ENCODE data around the gene SELPLG. TPM values are rescaled to one million over a fixed set of nuclear protein-coding genes. Genes with fewer than 3 reads are reported as not detected.
"Not testable (repeated sequence)": the region's sequence is repeated elsewhere in the genome, so short reads cannot be mapped to it uniquely, and the experiment has no call there.

SELPLG gene
- total RNA-seq, 1 donor from 2014 or later: 219 TPM

DNA sequence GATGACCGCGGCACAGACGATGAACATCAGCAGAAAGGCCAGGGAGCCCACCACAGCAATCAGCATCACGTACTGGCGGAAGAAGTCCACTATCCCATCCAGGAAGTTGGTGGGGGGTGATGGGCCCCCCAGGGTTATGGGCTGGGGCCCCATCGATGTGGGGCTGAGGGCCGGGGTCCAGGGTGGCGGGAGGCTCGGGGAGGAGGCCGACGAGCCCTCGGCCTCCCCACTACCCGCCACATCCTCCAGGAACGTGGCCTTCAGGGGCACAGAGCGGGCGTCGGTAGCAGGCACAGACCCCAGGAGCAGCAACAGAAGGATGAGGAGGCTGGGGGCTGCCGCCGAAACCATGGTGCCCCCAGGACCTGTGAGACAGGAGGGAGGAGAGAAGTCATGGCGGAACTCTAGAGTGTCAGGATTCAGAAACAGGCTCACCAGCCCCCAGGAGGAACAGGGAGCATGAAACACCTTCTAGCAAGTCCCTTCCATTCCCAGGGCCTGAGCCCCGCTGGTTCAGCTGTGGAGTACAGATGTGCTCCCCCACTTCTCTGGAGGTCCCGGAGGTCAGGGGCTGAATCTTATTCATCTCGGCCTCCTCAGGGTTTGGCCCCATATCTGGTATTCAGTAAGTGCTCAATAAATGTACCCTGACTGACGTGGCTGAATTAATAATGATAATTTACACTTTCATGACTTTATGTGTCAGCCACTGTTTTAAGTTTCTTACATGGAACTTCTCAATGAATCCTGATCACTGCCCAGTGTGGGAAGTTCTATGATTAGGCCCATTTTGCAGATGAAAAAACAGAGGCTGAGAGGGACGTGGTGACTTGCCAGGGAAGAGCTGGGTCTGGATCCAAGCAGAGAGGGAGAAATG, 41.4 kb downstream of the SELPLG start:
- intact Hi-C loops (cut with micrococcal nuclease): no loop called here

- intact Hi-C loops (cut with micrococcal nuclease): no loop called here
Measured at GRCh38 chr12:108591267-108591980, 42.3 kb downstream of the SELPLG start.

GRCh38 chr12:108590463-108590862, 43.2 kb downstream of the SELPLG start:
- intact Hi-C loops (cut with micrococcal nuclease): not testable (repeated sequence)

DNA sequence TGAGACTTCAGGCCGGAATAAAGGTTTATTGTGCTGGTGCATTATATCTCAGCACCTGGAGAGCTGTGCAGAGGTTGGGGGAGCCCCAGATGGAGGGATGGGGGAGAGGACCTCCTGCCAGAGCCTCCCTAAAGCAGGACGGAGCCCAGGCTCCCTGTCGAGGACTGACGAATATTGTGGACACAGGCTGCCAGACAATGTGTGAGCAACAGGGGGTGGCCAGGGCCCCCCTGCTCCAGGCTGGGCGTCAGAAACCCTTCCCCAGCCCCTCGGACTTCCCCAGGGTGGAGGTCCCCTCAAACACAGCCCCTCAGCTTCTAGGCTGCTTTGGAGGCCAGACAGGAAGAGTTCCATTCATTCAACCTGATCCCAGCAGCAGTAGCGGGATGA, 43.9 kb downstream of the SELPLG start:
- intact Hi-C loops (cut with micrococcal nuclease): no loop called here

GRCh38 chr12:108589028-108589839, 44.5 kb downstream of the SELPLG start:
- intact Hi-C loops (cut with micrococcal nuclease): no loop called here

DNA sequence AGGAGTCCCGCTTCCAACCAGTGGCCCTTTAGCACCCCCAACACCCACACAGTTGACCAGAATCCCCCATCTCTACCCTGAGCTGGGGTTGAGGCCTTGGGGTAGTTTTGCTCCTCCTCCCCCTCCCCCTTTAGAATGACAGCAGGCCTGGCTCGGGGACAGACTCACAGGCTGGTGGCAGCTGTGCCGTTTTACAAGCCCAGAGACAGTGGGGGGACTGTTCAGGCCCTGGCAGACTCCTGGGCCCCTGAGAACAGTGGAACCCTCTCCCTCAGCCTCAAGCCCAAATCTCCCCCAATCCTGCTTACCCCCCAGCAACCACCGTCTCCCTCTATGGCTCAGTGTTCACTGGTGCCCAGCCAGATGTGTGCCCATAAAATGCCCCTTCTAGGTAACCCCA, 45.9 kb downstream of the SELPLG start:
- intact Hi-C loops (cut with micrococcal nuclease): no loop called here

DNA sequence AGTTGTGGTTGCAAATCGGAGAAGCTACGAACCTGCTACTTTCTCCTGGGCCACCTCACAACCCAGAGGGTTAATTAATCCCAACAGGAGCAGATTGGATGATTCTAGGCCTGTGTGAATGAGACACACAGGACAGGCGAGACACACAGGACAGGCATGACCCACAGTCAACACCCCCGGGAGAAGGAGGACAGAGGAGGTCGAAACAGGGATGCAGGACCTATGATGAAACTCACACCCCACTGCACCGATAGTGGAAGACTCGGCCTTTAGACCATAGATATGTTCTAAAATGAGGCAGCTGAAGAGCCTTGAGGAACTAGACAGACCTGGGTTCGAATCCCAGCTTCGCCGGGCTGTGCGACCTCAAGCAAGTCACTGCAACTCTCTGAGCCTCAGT, 47.4 kb downstream of the SELPLG start:
- intact Hi-C loops (cut with micrococcal nuclease): no loop called here

- intact Hi-C loops (cut with micrococcal nuclease): no loop called here
Measured at GRCh38 chr12:108585864-108586263, 47.8 kb downstream of the SELPLG start.

DNA sequence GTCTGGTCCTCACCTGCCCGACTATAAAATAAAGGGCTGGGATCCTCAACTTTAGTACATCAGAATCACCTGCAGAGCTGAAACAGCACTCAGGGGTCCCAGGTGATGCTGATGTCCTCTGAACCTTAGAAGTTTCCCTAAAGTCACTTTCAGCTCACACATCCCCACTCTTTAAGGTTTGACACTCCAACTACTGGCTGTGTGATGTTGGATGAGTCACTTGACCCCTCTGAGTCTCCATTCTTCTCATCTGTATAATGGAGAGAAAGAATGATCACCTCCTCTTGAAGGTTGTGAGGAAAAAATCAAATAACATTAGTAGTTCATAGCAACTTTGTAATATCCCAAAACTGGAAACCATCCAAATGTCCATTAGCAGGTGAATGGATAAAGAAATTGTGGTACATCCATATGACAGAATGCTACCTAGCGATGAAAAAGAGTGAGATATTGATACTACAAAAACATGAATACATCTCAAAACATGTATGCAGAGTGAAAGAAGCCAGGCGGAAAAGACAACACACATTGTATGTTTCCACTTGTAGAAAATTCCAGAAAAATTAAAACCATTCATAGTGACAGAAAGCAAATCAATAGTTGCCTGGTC, 49.1 kb downstream of the SELPLG start:
- intact Hi-C loops (cut with micrococcal nuclease): no loop called here

- intact Hi-C loops (cut with micrococcal nuclease): no loop called here
Measured at GRCh38 chr12:108583991-108584390, 49.7 kb downstream of the SELPLG start.

DNA sequence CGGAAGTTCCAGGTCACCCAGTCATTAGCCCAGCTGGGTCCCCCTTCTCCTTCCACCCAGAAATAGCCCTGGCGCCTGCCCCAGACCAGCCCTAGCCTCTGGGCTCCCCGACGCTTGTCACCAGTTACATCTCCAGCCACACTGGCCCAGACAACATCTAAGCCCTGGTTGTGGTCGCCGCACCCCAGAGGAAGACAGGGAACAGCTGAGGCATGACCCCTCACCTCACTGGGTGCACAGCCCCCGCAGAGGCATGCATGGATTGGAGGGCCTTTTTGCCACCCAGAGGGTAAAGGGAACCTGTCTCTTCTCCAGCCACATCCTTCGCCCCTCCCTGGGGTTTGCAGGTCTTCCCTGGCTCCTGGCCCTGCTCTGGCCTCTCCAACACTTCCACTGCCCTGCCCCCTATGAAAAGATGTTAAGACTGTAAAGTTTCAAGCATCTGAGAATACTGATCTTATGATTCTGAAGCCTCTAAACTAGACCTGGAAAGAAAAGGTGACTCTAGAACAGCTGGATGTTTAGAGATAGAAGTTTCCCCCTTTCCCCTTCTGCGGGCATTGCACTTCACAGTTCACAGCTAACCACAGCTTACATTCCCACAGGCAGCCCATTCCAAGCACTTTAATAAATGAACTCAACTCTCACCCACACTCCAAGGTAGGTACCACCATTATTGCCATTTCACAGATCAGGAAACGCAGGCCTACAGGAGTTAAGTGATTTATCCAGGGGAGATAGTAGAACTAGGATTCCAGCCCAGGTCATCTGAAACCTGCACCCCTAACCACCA, 50.5 kb downstream of the SELPLG start:
- intact Hi-C loops (cut with micrococcal nuclease): no loop called here

- intact Hi-C loops (cut with micrococcal nuclease): no loop called here
Measured at GRCh38 chr12:108582509-108582908, 51.2 kb downstream of the SELPLG start.

GRCh38 chr12:108581311-108582227, 52.1 kb downstream of the SELPLG start:
- intact Hi-C loops (cut with micrococcal nuclease): no loop called here

- intact Hi-C loops (cut with micrococcal nuclease): no loop called here
Measured at GRCh38 chr12:108580531-108580930, 53.2 kb downstream of the SELPLG start.

DNA sequence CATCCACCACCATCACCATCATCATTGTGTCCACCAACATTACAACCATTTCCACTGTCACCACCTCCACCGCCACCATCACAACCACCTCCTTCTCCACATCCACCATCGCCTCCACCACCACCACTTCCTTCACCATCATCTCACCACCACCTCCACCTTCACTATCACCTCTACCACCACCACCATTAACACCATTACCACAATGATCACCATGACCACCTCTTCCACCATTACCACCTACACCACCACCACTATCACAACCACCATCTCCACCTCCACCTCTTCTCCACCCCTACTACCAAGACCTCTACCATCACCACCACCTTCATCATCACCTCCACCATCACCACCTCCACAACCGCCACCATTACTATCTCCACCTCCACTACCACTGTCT, 54.9 kb downstream of the SELPLG start:
- intact Hi-C loops (cut with micrococcal nuclease): no loop called here

- intact Hi-C loops (cut with micrococcal nuclease): no loop called here
Measured at GRCh38 chr12:108578264-108578663, 55.4 kb downstream of the SELPLG start.

GRCh38 chr12:108577458-108577857, 56.2 kb downstream of the SELPLG start:
- intact Hi-C loops (cut with micrococcal nuclease): no loop called here

DNA sequence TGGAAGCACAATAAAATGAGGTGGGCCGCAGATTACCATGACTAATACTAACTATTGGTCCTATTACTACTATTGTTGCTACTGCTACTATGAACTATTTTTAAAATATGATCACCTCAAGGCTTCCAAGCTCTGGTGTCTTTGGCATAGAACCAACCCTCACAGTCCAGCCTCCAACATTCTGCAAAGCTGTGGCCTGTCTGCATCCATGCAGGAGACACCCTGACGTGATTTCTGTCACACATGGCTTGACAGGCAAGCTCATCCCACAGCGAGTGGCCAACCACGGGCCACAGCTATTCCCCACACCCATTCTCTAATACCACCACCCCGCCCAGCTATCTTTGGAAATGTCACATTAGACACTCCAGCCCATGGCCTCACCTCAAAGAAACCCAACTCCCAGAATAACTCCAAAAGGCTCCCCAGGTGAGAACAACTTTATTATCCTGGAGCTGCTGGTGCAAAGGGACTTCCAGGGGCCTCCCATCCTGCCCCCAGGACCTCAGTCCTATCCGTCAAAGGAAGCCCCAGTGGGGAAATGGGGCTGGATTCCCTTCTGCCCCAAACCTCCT, 56.9 kb downstream of the SELPLG start:
- intact Hi-C loops (cut with micrococcal nuclease): no loop called here
